SK-N-SH (cell line): ENCODE data around the gene MCM10.

Source experiments
- EZH2phosphoT487 ChIP-seq: fragments of 200-600 bp; sonication (generic); IDR thresholded peaks from 2 replicates; pipeline ENCODE4 v1.6.1; 2017; ENCODE audit warnings: low read depth, mixed run types, mild to moderate bottlenecking, antibody characterized with exemption, moderate library complexity, borderline replicate concordance
- FOXM1 ChIP-seq: IDR thresholded peaks from 2 replicates; pipeline ENCODE4 v1.4.0; 2012; ENCODE audit warnings: low read depth, mild to moderate bottlenecking
- GABPA ChIP-seq: IDR thresholded peaks from 2 replicates; pipeline ENCODE4 v1.4.0; 2012; ENCODE audit warnings: low read depth, mild to moderate bottlenecking
- JUND ChIP-seq: IDR thresholded peaks from 2 replicates; pipeline ENCODE4 v1.4.0; 2012
- MXI1 ChIP-seq: IDR thresholded peaks from 2 replicates; pipeline ENCODE4 v1.6.1; 2012; ENCODE audit warnings: mild to moderate bottlenecking, low read depth, low read length, improper control_type of control experiment
- POLR2AphosphoS5 ChIP-seq: IDR thresholded peaks from 2 replicates; pipeline ENCODE4 v1.6.1; 2012; ENCODE audit warnings: low read depth, low read length
- RCOR1 ChIP-seq: fragments of 150-350 bp; IDR thresholded peaks from 2 replicates; pipeline ENCODE4 v1.6.1; 2017; ENCODE audit warnings: antibody characterized with exemption, low read length
- YY1 ChIP-seq: IDR thresholded peaks from 2 replicates; pipeline ENCODE4 v1.4.0; 2012; ENCODE audit warnings: low read depth, mild to moderate bottlenecking
- TF ChIP-seq, protein P1 (sequence below): fragments of 200-600 bp; sonication (generic); IDR thresholded peaks from 2 replicates; pipeline ENCODE4 v1.6.1; 2017; ENCODE audit warnings: antibody characterized with exemption, mild to moderate bottlenecking, moderate library complexity
- TF ChIP-seq, protein P2 (sequence below): IDR thresholded peaks from 2 replicates; pipeline ENCODE4 v1.4.0; 2012; ENCODE audit warnings: low read depth
- TF ChIP-seq, protein P3 (sequence below): IDR thresholded peaks from 2 replicates; pipeline ENCODE4 v1.6.1; 2012; ENCODE audit warnings: mild to moderate bottlenecking, low read depth, low read length, moderate library complexity
- TF ChIP-seq, protein P4 (sequence below): IDR thresholded peaks from 2 replicates; pipeline ENCODE4 v1.4.0; 2012; ENCODE audit warnings: low read depth, borderline replicate concordance

DNA sequence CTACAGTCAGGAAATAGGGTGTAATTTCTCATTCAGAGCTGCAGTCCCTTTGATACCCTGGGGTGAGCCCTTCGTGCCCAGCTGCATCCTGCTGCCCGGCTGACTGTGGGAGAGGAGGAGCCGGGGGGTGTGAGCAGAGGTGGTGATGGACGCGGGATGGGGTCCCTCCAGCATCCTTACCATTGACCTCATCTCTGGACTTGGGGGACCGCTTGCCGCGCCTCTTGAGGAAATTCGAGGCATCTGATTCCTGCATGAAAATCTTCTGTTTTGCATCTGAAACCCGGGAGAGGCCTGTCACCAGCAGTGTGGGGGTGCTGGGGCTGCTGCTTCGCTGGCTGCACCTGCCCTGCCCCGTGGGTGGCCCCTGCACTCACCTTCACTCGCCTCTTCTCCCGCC lies 72.0 kb downstream of the MCM10 start:
- TF ChIP-seq, protein P1, sequence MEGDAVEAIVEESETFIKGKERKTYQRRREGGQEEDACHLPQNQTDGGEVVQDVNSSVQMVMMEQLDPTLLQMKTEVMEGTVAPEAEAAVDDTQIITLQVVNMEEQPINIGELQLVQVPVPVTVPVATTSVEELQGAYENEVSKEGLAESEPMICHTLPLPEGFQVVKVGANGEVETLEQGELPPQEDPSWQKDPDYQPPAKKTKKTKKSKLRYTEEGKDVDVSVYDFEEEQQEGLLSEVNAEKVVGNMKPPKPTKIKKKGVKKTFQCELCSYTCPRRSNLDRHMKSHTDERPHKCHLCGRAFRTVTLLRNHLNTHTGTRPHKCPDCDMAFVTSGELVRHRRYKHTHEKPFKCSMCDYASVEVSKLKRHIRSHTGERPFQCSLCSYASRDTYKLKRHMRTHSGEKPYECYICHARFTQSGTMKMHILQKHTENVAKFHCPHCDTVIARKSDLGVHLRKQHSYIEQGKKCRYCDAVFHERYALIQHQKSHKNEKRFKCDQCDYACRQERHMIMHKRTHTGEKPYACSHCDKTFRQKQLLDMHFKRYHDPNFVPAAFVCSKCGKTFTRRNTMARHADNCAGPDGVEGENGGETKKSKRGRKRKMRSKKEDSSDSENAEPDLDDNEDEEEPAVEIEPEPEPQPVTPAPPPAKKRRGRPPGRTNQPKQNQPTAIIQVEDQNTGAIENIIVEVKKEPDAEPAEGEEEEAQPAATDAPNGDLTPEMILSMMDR: no peak
- TF ChIP-seq MXI1 (no peak), GABPA (no peak), YY1 (no peak), POLR2AphosphoS5 (no peak), EZH2phosphoT487 (no peak), FOXM1 (no peak), JUND (no peak), RCOR1 (no peak)
- TF ChIP-seq, protein P2, sequence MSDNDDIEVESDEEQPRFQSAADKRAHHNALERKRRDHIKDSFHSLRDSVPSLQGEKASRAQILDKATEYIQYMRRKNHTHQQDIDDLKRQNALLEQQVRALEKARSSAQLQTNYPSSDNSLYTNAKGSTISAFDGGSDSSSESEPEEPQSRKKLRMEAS: no peak
- TF ChIP-seq, protein P3, sequence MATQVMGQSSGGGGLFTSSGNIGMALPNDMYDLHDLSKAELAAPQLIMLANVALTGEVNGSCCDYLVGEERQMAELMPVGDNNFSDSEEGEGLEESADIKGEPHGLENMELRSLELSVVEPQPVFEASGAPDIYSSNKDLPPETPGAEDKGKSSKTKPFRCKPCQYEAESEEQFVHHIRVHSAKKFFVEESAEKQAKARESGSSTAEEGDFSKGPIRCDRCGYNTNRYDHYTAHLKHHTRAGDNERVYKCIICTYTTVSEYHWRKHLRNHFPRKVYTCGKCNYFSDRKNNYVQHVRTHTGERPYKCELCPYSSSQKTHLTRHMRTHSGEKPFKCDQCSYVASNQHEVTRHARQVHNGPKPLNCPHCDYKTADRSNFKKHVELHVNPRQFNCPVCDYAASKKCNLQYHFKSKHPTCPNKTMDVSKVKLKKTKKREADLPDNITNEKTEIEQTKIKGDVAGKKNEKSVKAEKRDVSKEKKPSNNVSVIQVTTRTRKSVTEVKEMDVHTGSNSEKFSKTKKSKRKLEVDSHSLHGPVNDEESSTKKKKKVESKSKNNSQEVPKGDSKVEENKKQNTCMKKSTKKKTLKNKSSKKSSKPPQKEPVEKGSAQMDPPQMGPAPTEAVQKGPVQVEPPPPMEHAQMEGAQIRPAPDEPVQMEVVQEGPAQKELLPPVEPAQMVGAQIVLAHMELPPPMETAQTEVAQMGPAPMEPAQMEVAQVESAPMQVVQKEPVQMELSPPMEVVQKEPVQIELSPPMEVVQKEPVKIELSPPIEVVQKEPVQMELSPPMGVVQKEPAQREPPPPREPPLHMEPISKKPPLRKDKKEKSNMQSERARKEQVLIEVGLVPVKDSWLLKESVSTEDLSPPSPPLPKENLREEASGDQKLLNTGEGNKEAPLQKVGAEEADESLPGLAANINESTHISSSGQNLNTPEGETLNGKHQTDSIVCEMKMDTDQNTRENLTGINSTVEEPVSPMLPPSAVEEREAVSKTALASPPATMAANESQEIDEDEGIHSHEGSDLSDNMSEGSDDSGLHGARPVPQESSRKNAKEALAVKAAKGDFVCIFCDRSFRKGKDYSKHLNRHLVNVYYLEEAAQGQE: no peak
- TF ChIP-seq, protein P4, sequence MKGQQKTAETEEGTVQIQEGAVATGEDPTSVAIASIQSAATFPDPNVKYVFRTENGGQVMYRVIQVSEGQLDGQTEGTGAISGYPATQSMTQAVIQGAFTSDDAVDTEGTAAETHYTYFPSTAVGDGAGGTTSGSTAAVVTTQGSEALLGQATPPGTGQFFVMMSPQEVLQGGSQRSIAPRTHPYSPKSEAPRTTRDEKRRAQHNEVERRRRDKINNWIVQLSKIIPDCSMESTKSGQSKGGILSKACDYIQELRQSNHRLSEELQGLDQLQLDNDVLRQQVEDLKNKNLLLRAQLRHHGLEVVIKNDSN: no peak
